ENCODE data around the gene FHIT.

FHIT gene

DNA sequence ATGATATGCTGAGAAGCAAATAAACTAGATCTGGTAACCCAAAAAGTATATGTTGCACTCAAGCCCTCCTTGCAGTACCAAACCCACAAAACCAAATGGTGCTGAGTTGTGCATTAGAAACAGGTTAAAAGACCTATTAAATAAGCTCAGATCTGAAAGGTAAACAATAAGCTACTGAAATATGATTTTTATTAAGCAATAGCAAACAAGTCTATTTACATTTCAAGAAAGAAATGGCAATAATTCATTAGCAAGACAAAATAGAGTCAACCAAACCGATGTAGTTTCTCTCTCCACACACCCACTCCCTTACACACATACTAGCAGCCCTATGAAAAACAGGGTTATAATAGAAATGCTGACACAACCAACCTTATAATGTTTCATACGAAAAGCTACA, 760.3 kb downstream of the FHIT start:
- no peak for DNase-seq
- H3K27ac Mint-ChIP-seq, result no peak overlapping the region

DNA sequence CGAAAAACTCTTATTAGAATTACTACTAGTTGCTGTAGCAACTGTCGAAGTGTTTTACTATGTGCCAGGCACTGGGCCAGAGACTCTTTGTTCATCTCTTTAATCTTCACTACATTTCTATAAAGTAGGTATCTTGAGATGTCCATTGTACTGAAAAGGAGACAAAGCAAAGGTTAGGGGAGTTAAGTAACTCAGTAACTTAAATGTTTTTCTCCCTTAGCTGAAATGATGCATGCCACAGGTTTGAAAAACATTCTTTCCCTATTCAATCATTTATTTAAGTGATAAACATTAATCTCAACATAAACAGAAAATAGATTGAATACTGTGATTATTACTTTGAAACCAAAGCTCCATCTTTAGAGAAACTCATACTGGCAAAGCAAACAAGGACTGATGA, 776.2 kb downstream of the FHIT start:
- no peak for ATAC-seq
- H3K27me3 Mint-ChIP-seq, result no peaks in the 10 kb centered on the region
- no peaks in the 10 kb centered on the region for H3K9me3 Mint-ChIP-seq
- no peak overlapping the region for H3K27ac Mint-ChIP-seq
- no peak for DNase-seq
- H3K4me1 Mint-ChIP-seq, result no peaks in the 10 kb centered on the region
- H3K36me3 Mint-ChIP-seq (ENCODE audit: low read depth), result no peaks in the 10 kb centered on the region
- no peak overlapping the region for H3K4me3 Mint-ChIP-seq

More for the DNA sequence above, 760.3 kb downstream of the FHIT start:
- Mint-ChIP-seq H3K27me3 (no peaks in the 10 kb centered on the region), H3K36me3 (ENCODE audit: low read depth) (no peaks in the 10 kb centered on the region), H3K9me3 (peaks cover 12% of the 10 kb centered on the region), H3K4me3 (no peak overlapping the region), H3K4me1 (no peaks in the 10 kb centered on the region)
- ATAC-seq, result no peak

DNA sequence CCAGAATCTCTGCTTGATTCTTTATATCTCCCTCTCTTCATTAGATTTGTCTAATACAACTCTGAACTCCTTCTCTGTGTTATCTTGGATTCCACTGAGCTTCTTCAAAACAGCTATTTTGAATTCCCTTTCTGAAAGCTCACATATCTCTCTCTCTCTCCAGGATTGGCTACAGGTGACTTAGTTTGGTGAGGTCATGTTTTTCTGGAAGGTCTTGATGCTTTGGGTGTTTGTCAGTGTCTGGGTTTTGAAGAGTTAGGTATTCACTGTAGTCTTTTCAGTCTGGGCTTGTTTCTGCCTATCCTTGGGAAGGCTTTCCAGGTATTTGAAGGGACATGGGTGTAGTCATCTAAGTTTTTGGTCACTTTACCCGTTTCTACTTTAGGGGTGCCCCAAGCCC, 781.8 kb downstream of the FHIT start:
- no peak overlapping the region for H3K4me3 Mint-ChIP-seq
- no peak for ATAC-seq
- DNase-seq, result no peak
- no peaks in the 10 kb centered on the region for H3K27me3 Mint-ChIP-seq
- H3K36me3 Mint-ChIP-seq (ENCODE audit: low read depth), result peaks cover 1% of the 10 kb centered on the region
- H3K9me3 Mint-ChIP-seq, result peaks cover 33% of the 10 kb centered on the region
- H3K4me1 Mint-ChIP-seq, result no peaks in the 10 kb centered on the region
- no peak overlapping the region for H3K27ac Mint-ChIP-seq

DNA sequence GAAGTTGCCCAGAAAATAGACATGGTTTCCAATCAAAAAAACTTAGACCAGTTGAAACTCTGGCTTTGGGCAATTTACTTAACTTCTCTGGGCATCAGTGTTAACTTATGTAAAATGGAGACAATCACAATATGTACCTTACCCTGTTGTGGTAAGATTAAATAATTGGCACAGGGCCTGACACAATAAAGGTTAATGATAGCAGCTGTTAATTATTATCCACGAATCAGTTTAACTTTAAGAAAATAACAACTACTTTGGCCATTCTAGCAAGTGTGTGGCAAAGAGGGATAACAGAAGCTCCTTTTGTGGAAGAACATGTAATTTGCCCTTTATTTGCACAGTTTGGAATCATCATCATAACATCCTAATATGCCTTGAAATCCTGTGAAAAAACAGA, 787.6 kb downstream of the FHIT start:
- ATAC-seq (no peak), DNase-seq (no peak)
- H3K27ac Mint-ChIP-seq, result no peak overlapping the region
- H3K36me3 Mint-ChIP-seq (ENCODE audit: low read depth), result no peaks in the 10 kb centered on the region
- H3K9me3 Mint-ChIP-seq, result peaks cover 27% of the 10 kb centered on the region
- H3K27me3 Mint-ChIP-seq, result no peaks in the 10 kb centered on the region
- H3K4me3 Mint-ChIP-seq, result no peak overlapping the region
- no peaks in the 10 kb centered on the region for H3K4me1 Mint-ChIP-seq

DNA sequence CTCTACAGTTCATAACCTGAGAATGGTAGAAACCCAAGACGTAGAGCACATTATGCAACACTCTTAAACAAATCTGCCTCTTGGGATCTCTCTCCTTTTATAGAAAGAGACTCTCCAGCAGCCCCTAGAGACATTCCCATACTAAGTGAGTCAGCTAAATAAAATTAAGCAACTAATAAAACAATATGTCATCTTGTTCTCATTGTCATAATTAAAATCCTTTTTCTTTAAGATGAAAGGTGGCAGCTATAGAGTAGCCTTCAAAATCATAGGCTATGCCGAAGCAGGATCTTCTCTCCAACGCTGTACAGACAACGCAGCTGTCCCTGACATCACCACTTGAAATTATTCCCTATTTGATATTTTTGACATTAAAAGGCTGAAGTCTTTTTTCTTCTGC, 790.0 kb downstream of the FHIT start:
- no peaks in the 10 kb centered on the region for H3K36me3 Mint-ChIP-seq (ENCODE audit: low read depth)
- peaks cover 13% of the 10 kb centered on the region for H3K9me3 Mint-ChIP-seq
- no peak for ATAC-seq
- H3K27me3 Mint-ChIP-seq, result no peaks in the 10 kb centered on the region
- DNase-seq, result no peak
- H3K4me3 Mint-ChIP-seq, result no peak overlapping the region
- peaks cover 2% of the 10 kb centered on the region for H3K4me1 Mint-ChIP-seq
- H3K27ac Mint-ChIP-seq, result no peak overlapping the region

DNA sequence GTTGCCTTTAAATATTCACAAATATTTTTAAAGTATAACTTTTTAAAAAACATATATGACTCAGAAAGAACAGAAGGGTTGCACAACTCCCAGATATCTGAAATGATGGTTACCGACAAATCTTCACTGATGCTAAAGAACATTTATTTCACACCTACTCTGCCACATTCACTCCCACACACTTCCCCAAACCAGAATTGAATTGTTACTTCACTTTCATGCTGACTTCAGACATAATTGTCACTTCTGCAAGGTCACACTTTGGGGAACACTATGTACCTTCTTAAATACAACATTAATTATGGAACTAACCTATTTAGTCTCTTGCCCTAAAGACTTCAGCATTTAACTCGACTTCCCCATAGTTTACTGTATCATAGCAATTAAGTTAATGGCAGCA, 795.1 kb downstream of the FHIT start:
- Mint-ChIP-seq H3K4me1 (peaks cover 6% of the 10 kb centered on the region), H3K27ac (no peak overlapping the region), H3K9me3 (peaks cover 3% of the 10 kb centered on the region), H3K4me3 (no peak overlapping the region), H3K36me3 (ENCODE audit: low read depth) (no peaks in the 10 kb centered on the region), H3K27me3 (no peaks in the 10 kb centered on the region)
- ATAC-seq (no peak), DNase-seq (no peak)

DNA sequence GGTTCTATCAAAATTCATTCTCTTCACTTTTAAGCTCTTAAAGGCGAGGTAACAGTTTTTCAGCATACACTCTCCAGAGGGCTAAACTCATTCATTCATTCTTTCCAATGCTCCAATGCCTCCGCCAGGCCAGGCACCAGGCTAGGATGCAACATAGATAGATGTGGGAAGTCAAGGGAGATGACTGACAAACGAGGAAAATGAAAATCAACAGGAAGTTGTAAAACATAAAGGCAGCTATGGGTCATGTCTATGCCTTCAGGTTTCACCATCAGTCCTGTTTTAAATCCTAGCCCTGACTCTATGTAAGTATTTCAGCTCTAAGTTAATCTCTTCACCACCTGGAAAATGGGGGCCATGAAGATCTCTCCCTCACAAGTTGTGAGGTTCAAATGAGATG, 797.9 kb downstream of the FHIT start:
- Mint-ChIP-seq H3K4me1 (peaks cover 6% of the 10 kb centered on the region), H3K9me3 (peaks cover 4% of the 10 kb centered on the region), H3K4me3 (no peak overlapping the region), H3K27ac (no peak overlapping the region), H3K27me3 (no peaks in the 10 kb centered on the region), H3K36me3 (ENCODE audit: low read depth) (no peaks in the 10 kb centered on the region)
- DNase-seq, result no peak
- no peak for ATAC-seq

DNA sequence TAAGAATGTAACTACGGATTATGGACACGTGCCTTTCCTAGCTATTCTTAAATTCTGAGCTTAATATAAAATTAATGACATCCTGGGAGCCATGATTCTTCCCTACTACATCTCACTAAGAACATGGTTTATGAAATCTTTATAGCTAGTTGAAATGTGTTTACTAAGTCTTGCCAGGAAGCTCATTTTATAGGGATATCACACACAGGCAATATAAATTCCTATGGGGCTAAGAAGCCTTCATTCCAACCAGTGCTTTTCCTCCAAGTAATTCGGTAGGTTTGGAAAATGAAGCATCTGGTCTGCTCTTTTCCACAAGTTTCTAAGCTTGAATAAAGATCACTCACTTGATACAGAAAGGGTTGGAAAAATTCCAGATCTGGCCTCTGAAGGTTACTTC, 802.6 kb downstream of the FHIT start:
- DNase-seq (no peak), ATAC-seq (no peak)
- Mint-ChIP-seq H3K36me3 (ENCODE audit: low read depth) (no peaks in the 10 kb centered on the region), H3K4me3 (no peak overlapping the region), H3K9me3 (peaks cover 4% of the 10 kb centered on the region), H3K4me1 (peaks cover 3% of the 10 kb centered on the region), H3K27me3 (no peaks in the 10 kb centered on the region), H3K27ac (no peak overlapping the region)

DNA sequence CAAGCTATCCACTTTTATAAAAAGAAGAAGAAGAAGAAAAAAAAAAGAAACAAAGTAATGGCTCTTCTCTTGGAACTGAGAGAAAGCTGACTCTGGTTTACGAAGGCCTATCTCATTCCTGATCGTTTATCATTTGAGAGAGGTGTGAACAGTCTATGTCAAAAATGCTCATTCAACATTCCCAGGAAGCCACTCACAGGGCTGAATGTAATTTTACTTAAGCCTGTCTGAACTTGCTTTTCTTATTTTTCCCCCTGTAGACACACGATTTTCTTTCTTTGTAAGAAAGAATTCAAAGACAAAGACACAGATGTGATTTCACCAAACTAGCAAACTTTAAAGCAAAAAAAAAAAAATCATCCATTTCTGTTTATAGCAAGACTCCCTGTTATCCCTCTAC, 805.8 kb downstream of the FHIT start:
- ATAC-seq, result no peak
- H3K27ac Mint-ChIP-seq, result no peak overlapping the region
- no peaks in the 10 kb centered on the region for H3K36me3 Mint-ChIP-seq (ENCODE audit: low read depth)
- no peaks in the 10 kb centered on the region for H3K27me3 Mint-ChIP-seq
- DNase-seq, result no peak
- H3K4me3 Mint-ChIP-seq, result no peak overlapping the region
- H3K9me3 Mint-ChIP-seq, result no peaks in the 10 kb centered on the region
- H3K4me1 Mint-ChIP-seq, result peaks cover 3% of the 10 kb centered on the region

DNA sequence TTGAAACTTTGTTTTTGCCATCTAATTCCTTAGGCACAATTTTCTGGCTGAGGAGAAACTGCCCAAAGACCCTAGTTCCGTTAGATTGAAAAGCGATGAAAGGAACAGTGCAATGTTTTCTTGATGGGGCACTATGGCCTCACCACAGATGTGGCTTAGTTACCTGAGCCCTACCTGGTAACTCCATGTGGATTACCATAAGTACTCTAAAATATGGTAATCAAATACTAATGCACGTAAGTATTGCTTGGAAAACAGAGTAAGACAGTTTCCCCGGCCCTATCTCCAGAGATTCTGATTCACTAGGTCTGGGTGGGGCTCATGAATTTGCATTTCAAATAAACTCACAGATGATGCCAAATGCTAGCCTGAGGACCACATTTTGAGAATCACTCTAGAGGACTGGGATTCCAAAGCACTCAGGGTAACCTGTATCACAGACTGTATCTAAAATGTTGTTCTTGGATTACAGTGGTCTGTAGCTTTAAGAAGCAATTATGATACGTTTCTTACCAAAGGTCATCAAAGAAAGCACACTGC, 806.3 kb downstream of the FHIT start:
- no peaks in the 10 kb centered on the region for H3K36me3 Mint-ChIP-seq (ENCODE audit: low read depth)
- no peak overlapping the region for H3K27ac Mint-ChIP-seq
- no peaks in the 10 kb centered on the region for H3K9me3 Mint-ChIP-seq
- DNase-seq, result no peak
- H3K27me3 Mint-ChIP-seq, result no peaks in the 10 kb centered on the region
- ATAC-seq, result no peak
- no peak overlapping the region for H3K4me3 Mint-ChIP-seq
- peaks cover 3% of the 10 kb centered on the region for H3K4me1 Mint-ChIP-seq

DNA sequence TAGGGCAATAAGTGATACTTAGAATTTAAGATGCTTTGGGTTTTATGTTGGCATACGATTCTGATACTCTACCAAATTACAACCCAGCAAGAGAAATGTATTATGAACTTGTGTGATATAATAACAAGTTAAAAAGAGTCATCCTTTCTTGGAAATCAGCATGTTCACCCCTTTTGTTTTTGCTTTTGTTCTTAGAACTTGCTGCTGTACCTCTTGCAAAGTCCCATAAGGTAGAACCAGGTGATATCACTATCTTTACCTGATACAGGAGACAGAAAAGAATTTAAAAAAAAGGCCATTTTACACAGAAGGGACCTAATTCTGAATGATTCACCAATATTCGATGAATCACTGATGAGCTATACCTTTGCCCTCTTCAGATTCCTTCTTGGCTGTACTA, 810.4 kb downstream of the FHIT start:
- H3K27me3 Mint-ChIP-seq, result no peaks in the 10 kb centered on the region
- H3K4me1 Mint-ChIP-seq, result peaks cover 3% of the 10 kb centered on the region
- H3K4me3 Mint-ChIP-seq, result no peak overlapping the region
- DNase-seq, result no peak
- no peak overlapping the region for H3K27ac Mint-ChIP-seq
- no peak for ATAC-seq
- H3K36me3 Mint-ChIP-seq (ENCODE audit: low read depth), result no peaks in the 10 kb centered on the region
- no peaks in the 10 kb centered on the region for H3K9me3 Mint-ChIP-seq

DNA sequence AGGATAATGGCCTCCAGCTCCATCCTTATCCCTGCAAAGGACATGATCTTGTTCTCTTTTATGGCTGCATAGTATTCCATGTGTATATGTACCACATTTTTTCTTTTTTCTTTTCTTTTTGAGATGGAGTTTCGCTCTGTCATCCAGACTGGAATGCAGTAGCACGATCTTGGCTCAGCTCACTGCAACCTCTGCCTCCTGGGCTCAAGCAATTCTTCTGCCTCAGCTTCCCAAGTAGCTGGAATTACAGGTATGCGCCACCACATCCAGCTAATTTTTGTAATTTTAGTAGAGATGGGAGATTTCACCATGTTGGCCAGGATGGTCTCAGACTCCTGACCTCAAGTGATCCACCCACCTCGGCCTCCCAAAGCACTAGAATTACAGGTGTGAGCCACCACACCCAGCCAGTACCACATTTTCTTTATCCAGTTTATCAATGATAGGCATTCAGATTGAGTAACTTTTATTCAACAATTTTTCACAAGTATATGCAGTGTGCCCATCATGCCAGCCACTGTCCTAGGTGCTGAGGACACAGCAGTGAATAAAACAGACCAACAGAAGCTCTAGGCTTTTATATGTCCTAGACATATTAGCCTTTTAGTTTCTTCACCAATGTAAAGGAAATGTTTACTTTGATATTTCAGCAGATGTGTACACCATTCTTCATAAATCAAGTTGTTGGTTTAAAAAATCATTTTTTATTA, 815.2 kb downstream of the FHIT start:
- no peaks in the 10 kb centered on the region for H3K36me3 Mint-ChIP-seq (ENCODE audit: low read depth)
- no peak overlapping the region for H3K4me3 Mint-ChIP-seq
- no peaks in the 10 kb centered on the region for H3K9me3 Mint-ChIP-seq
- DNase-seq (no peak), ATAC-seq (no peak)
- no peaks in the 10 kb centered on the region for H3K27me3 Mint-ChIP-seq
- no peak overlapping the region for H3K27ac Mint-ChIP-seq
- peaks cover 1% of the 10 kb centered on the region for H3K4me1 Mint-ChIP-seq

DNA sequence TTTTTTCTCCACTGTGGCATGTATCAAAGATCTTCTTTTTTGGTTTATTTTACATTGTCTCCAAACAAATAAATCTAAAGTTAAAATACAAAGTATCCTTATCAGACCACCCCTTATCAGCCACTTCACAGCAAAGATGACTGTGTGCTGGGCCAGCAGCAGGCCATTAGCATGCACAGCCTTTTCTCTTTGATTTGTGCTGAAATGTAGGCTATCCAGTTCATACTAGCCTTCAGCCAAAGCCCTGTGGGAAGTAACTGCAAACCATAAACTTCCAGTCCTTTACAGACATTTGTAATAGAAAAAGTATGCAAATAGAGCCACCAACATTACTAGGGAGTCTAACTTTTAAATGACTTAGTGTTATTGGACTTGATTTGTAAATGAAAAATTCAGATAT, 816.3 kb downstream of the FHIT start:
- H3K9me3 Mint-ChIP-seq, result no peaks in the 10 kb centered on the region
- H3K27ac Mint-ChIP-seq, result no peak overlapping the region
- peaks cover 7% of the 10 kb centered on the region for H3K4me1 Mint-ChIP-seq
- H3K36me3 Mint-ChIP-seq (ENCODE audit: low read depth), result no peaks in the 10 kb centered on the region
- H3K4me3 Mint-ChIP-seq, result no peak overlapping the region
- ATAC-seq (no peak), DNase-seq (no peak)
- H3K27me3 Mint-ChIP-seq, result no peaks in the 10 kb centered on the region

DNA sequence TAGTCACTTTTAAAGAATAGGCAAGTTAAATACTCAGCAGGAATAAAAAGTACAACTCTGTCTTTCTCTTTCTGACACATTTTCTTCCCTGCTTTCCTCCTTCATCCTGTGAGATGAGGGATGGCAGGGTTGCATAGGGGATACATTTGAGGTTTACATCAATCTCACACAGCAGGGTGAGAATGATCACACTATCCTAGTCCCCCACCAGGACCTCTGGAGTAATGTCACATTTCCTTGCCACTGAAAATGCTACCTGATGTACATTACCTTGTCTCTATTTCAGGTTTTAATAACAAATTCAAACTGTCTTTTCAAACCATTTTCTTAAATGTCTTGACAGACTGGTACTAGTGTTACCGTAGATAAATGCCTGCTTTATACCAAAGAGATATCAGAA, 816.9 kb downstream of the FHIT start:
- Mint-ChIP-seq H3K36me3 (ENCODE audit: low read depth) (no peaks in the 10 kb centered on the region), H3K27me3 (no peaks in the 10 kb centered on the region), H3K4me1 (peaks cover 11% of the 10 kb centered on the region), H3K4me3 (no peak overlapping the region), H3K27ac (no peak overlapping the region), H3K9me3 (no peaks in the 10 kb centered on the region)
- no peak for DNase-seq
- ATAC-seq, result no peak

DNA sequence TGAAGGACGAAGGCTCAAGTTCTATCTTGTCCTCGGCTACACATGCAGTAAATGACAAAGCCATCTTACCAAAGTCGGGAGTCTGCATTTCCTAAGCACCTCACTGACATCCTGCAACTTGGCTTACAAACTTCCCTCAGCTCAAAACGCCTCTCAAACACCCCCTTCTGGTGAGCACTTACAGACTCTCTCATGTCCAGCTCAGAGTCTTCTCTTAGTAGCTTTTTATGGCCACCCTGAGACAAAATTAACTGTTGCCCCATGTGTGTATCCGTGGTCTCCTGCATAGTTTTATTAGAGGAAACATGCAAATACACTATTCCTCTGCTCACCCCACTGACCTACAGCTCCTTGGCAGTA, 819.7 kb downstream of the FHIT start:
- ATAC-seq (no peak), DNase-seq (no peak)
- H3K4me3 Mint-ChIP-seq, result no peak overlapping the region

DNA sequence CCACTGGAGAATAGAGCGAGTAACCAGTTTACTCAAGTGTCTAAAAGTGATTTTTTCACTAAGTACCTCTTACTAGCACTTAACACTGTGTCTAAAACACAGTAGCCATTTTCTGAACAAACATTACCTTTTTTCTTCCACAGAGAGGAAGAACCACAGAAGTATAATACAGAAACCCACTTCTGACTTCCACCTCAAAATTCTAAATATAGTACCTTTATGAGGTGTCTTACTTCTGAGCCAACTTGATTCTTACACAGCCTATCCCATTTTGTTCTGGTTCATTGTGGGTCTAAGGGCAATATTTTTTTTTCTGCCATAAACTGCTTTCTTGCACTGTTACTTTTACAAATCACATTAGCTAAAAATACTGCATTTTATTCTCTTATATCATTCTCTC, 821.0 kb downstream of the FHIT start:
- no peaks in the 10 kb centered on the region for H3K9me3 Mint-ChIP-seq
- ATAC-seq, result no peak
- no peaks in the 10 kb centered on the region for H3K27me3 Mint-ChIP-seq
- H3K4me3 Mint-ChIP-seq, result no peak overlapping the region
- no peaks in the 10 kb centered on the region for H3K36me3 Mint-ChIP-seq (ENCODE audit: low read depth)
- peaks cover 11% of the 10 kb centered on the region for H3K4me1 Mint-ChIP-seq
- DNase-seq, result no peak
- no peak overlapping the region for H3K27ac Mint-ChIP-seq

More for the DNA sequence above, 819.7 kb downstream of the FHIT start:
- Mint-ChIP-seq H3K27me3 (no peaks in the 10 kb centered on the region), H3K4me1 (peaks cover 11% of the 10 kb centered on the region), H3K9me3 (no peaks in the 10 kb centered on the region), H3K36me3 (ENCODE audit: low read depth) (no peaks in the 10 kb centered on the region), H3K27ac (no peak overlapping the region)
